Endothelial cell of umbilical vein (primary cell): Measurements from ENCODE around the gene NHS.

ENCODE experiments used
- EZH2 ChIP-seq: IDR thresholded peaks from 2 replicates; pipeline ENCODE4 v1.6.1; 2012; ENCODE audit warnings: borderline replicate concordance, low read depth, mild to moderate bottlenecking, moderate library complexity, low read length, inconsistent platforms; ENCODE audit not compliant: severe bottlenecking
- FOS ChIP-seq: IDR thresholded peaks from 2 replicates; pipeline ENCODE4 v1.6.1; 2011; ENCODE audit warnings: mild to moderate bottlenecking, low read length, moderate library complexity, borderline replicate concordance; ENCODE audit not compliant: insufficient read depth
- MAX ChIP-seq: IDR thresholded peaks from 2 replicates; pipeline ENCODE4 v1.6.1; 2011; ENCODE audit not compliant: insufficient read depth, insufficient read length
- MYC ChIP-seq: IDR thresholded peaks from one replicate; pipeline ENCODE4 v1.6.1; 2011; ENCODE audit warnings: mild to moderate bottlenecking, low read depth, low read length
- POLR2A ChIP-seq: IDR thresholded peaks from 2 replicates; pipeline ENCODE4 v1.6.1; 2012; ENCODE audit warnings: low read depth, mild to moderate bottlenecking, control low read depth, low read length
- POLR2AphosphoS5 ChIP-seq: IDR thresholded peaks from 2 replicates; pipeline ENCODE4 v1.6.1; 2012; ENCODE audit warnings: low read depth, mild to moderate bottlenecking, control low read depth, low read length, moderate library complexity; ENCODE audit not compliant: insufficient read depth
- TF ChIP-seq, protein P1 (sequence below), 2 donors: IDR thresholded peaks; 1 replicate in 1 of 2; 2 replicates in 1 of 2; pipeline ENCODE4 v1.5.1; 2011; ENCODE audit warnings: low read length in 2 of 2, mild to moderate bottlenecking in 2 of 2, moderate library complexity in 2 of 2, control low read depth in 1 of 2, inconsistent platforms in 1 of 2, low read depth in 1 of 2; ENCODE audit not compliant: insufficient read depth in 1 of 2; ENCODE audit errors: extremely low read depth in 1 of 2

- TF ChIP-seq, protein P1, sequence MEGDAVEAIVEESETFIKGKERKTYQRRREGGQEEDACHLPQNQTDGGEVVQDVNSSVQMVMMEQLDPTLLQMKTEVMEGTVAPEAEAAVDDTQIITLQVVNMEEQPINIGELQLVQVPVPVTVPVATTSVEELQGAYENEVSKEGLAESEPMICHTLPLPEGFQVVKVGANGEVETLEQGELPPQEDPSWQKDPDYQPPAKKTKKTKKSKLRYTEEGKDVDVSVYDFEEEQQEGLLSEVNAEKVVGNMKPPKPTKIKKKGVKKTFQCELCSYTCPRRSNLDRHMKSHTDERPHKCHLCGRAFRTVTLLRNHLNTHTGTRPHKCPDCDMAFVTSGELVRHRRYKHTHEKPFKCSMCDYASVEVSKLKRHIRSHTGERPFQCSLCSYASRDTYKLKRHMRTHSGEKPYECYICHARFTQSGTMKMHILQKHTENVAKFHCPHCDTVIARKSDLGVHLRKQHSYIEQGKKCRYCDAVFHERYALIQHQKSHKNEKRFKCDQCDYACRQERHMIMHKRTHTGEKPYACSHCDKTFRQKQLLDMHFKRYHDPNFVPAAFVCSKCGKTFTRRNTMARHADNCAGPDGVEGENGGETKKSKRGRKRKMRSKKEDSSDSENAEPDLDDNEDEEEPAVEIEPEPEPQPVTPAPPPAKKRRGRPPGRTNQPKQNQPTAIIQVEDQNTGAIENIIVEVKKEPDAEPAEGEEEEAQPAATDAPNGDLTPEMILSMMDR (IDR thresholded peaks at IDR 0.05; ENCODE audit: extremely low read depth in 1 of 2, insufficient read depth in 1 of 2, low read depth in 1 of 2, low read length in 2 of 2): no peak
- TF ChIP-seq POLR2A: no peak
- no peak for TF ChIP-seq POLR2AphosphoS5
- TF ChIP-seq MAX: no peak
- TF ChIP-seq FOS: no peak
- no peak for TF ChIP-seq EZH2
- no peak for TF ChIP-seq MYC
These were observed 206.6 kb downstream of the NHS start for GRCh38 chrX:17581641-17582040.
